Retinal pigment epithelial cell (primary cell): ENCODE measurements around the gene SERPINB1.

Experiments
- DNase-seq: peaks from one replicate; pipeline ENCODE4 v3.0.0-alpha.2; 2010; ENCODE audit warnings: low read depth
- H3K4me3 ChIP-seq: 2 replicates; pipeline ENCODE4 v1.5.1; 2011; ENCODE audit warnings: mild to moderate bottlenecking, low read length, control low read depth, moderate library complexity
- TF ChIP-seq, protein P1 (sequence below): conservative IDR thresholded peaks from 2 replicates; pipeline ENCODE4 v1.5.1; 2011; ENCODE audit warnings: low read depth, low read length, control low read depth, inconsistent platforms

SERPINB1 gene

DNA sequence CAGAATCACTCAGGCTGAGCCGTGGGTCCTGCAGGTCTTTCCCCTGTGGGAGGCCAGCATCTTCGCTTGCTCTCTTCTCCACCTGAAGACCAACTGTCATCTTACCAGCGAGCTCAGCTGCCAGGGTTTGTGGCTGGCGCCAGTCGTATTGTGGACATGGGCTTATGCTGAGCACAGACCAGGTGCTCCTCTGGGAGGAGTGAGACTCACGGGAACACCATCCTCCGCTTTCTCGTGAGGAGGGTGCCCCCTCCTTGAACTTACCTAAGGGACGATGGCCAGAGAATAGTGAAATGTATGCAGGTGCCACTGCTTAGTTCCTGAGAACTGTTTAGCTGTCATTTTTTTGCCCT lies 59.3 kb downstream of the SERPINB1 start:
- TF ChIP-seq, protein P1, sequence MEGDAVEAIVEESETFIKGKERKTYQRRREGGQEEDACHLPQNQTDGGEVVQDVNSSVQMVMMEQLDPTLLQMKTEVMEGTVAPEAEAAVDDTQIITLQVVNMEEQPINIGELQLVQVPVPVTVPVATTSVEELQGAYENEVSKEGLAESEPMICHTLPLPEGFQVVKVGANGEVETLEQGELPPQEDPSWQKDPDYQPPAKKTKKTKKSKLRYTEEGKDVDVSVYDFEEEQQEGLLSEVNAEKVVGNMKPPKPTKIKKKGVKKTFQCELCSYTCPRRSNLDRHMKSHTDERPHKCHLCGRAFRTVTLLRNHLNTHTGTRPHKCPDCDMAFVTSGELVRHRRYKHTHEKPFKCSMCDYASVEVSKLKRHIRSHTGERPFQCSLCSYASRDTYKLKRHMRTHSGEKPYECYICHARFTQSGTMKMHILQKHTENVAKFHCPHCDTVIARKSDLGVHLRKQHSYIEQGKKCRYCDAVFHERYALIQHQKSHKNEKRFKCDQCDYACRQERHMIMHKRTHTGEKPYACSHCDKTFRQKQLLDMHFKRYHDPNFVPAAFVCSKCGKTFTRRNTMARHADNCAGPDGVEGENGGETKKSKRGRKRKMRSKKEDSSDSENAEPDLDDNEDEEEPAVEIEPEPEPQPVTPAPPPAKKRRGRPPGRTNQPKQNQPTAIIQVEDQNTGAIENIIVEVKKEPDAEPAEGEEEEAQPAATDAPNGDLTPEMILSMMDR = no peak
- no peak overlapping the region for H3K4me3 ChIP-seq
- no peak for DNase-seq
